ENCODE measurements around the gene CLDN4. TPM values are rescaled to one million over a fixed set of nuclear protein-coding genes. Genes with fewer than 3 reads are reported as not detected.
"Not testable (repeated sequence)": the region's sequence is repeated elsewhere in the genome, so short reads cannot be mapped to it uniquely, and the experiment has no call there.

Gene CLDN4
- total RNA-seq, 4 donors from 2014 or later, result 0.77 to 55.7 (median 4.5) TPM

- no peak for TF ChIP-seq CTCF (IDR thresholded peaks at IDR 0.05)
- TF ChIP-seq POLR2A (IDR thresholded peaks at IDR 0.05), result peak; percentile 33 to 93
- peak within 1 kb of the TSS; percentile 68 to 74 for H3K4me3 ChIP-seq
- H3K36me3 ChIP-seq, result no peaks in the 10 kb centered on the region
- peaks cover 4 to 6% of the 10 kb centered on the region in 2 donors for H3K4me1 ChIP-seq
- H3K9me3 ChIP-seq, result no peaks in the 10 kb centered on the region
- no peaks in the 10 kb centered on the region for H3K27me3 ChIP-seq
- peak; percentile 93 to 96 for DNase-seq
- H3K27ac ChIP-seq, result peak within 1 kb of the TSS; percentile 92 to 96
- intact Hi-C loops (cut with DNase I; ENCODE audit: low total_unique reads), result no loop called here
These were observed 11.5 kb downstream of the CLDN4 start, which contains the start of gene METTL27 for GRCh38 chr7:73842067-73842976. METTL27 (minus strand) TSS chr7:73842516; CDS start chr7:73842140, 376 bp downstream.

- intact Hi-C loops (cut with DNase I; ENCODE audit: low total_unique reads), result no loop called here
- H3K36me3 ChIP-seq, result no peaks in the 10 kb centered on the region
- no peaks in the 10 kb centered on the region for H3K27me3 ChIP-seq
- peak overlapping the region; percentile 86 to 96 for H3K27ac ChIP-seq
- TF ChIP-seq POLR2A (IDR thresholded peaks at IDR 0.05), result no peak
- no peak for TF ChIP-seq CTCF (IDR thresholded peaks at IDR 0.05)
- DNase-seq, result no peak
- peaks cover 4 to 6% of the 10 kb centered on the region in 2 donors for H3K4me1 ChIP-seq
- no peaks in the 10 kb centered on the region for H3K9me3 ChIP-seq
- no peak overlapping the region for H3K4me3 ChIP-seq
These were observed 13.3 kb downstream of the CLDN4 start for GRCh38 chr7:73844131-73844547.

GRCh38 chr7:73844848-73845460 is 14.2 kb downstream of the CLDN4 start:
- H3K4me1 ChIP-seq, result peaks cover 4 to 6% of the 10 kb centered on the region in 2 donors
- no peaks in the 10 kb centered on the region for H3K9me3 ChIP-seq
- intact Hi-C loops (cut with DNase I; ENCODE audit: low total_unique reads), result no loop called here
- TF ChIP-seq POLR2A (IDR thresholded peaks at IDR 0.05), result no peak
- DNase-seq, result peak in 1 of 2 donors; percentile 64
- peak overlapping the region; percentile 86 to 96 for H3K27ac ChIP-seq
- H3K27me3 ChIP-seq, result no peaks in the 10 kb centered on the region
- no peaks in the 10 kb centered on the region for H3K36me3 ChIP-seq
- H3K4me3 ChIP-seq, result no peak overlapping the region

- intact Hi-C loops (cut with DNase I; ENCODE audit: low total_unique reads); H3K27me3 ChIP-seq; H3K9me3 ChIP-seq; H3K4me1 ChIP-seq; H3K36me3 ChIP-seq; H3K4me3 ChIP-seq: not testable (repeated sequence)
- TF ChIP-seq POLR2A (IDR thresholded peaks at IDR 0.05), result peak; percentile 33 to 56
- peak overlapping the region; percentile 86 to 96 for H3K27ac ChIP-seq
- peak; percentile 63 to 82 for DNase-seq
These were observed 15.0 kb downstream of the CLDN4 start for GRCh38 chr7:73845701-73846195.

- no peaks in the 10 kb centered on the region for H3K9me3 ChIP-seq
- H3K27ac ChIP-seq, result peak overlapping the region; percentile 86 to 96
- no peaks in the 10 kb centered on the region for H3K36me3 ChIP-seq
- H3K27me3 ChIP-seq, result no peaks in the 10 kb centered on the region
- TF ChIP-seq POLR2A (IDR thresholded peaks at IDR 0.05) (no peak), CTCF (IDR thresholded peaks at IDR 0.05) (no peak)
- no peak overlapping the region for H3K4me3 ChIP-seq
- H3K4me1 ChIP-seq, result peaks cover 6 to 8% of the 10 kb centered on the region in 2 donors
- DNase-seq, result no peak
- intact Hi-C loops (cut with DNase I; ENCODE audit: low total_unique reads), result no loop called here
These were observed 17.3 kb downstream of the CLDN4 start for GRCh38 chr7:73847941-73848723.
